NCI-H146 (cell line): ENCODE data around the gene TMEM163.
"Not testable (repeated sequence)": the region's sequence is repeated elsewhere in the genome, so short reads cannot be mapped to it uniquely, and the experiment has no call there.

ENCODE experiments used
- DNase-seq: peaks from one replicate; lab custom pipeline; 2025; lab: John Stamatoyannopoulos, UW

The TMEM163 gene

GRCh38 chr2:134536296-134536695 is 182.5 kb downstream of the TMEM163 start:
- DNase-seq = peak; percentile 67

GRCh38 chr2:134532537-134532936 is 186.3 kb downstream of the TMEM163 start:
- DNase-seq = peak; percentile 32

- DNase-seq = no peak
Observed at GRCh38 chr2:134527381-134527780, 191.4 kb downstream of the TMEM163 start.

- DNase-seq = peak; percentile 85
Observed at GRCh38 chr2:134522496-134523455, 196.0 kb downstream of the TMEM163 start.

- DNase-seq = no peak
Observed at GRCh38 chr2:134518101-134518500, 200.7 kb downstream of the TMEM163 start.

DNA sequence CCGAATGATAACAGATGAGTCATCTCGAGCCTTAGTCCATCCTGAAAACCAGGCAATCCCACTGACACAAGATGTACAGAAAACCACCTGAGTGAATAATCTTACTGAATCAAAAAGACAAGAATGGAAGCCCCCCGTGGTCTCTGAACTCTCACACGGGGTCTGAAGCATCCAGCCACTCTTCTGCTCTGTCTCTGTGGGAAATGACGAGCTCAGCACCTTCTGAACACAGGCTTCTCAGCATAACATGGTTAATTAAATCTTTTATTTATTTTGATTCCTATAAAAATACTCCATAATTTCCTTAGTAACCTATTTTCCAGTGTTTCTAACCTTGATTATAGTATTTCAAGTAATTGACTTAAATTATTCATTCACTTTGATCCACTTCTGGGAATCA is 203.7 kb downstream of the TMEM163 start:
- DNase-seq = no peak

- DNase-seq = no peak
Observed at GRCh38 chr2:134513465-134513804, 205.4 kb downstream of the TMEM163 start.

DNA sequence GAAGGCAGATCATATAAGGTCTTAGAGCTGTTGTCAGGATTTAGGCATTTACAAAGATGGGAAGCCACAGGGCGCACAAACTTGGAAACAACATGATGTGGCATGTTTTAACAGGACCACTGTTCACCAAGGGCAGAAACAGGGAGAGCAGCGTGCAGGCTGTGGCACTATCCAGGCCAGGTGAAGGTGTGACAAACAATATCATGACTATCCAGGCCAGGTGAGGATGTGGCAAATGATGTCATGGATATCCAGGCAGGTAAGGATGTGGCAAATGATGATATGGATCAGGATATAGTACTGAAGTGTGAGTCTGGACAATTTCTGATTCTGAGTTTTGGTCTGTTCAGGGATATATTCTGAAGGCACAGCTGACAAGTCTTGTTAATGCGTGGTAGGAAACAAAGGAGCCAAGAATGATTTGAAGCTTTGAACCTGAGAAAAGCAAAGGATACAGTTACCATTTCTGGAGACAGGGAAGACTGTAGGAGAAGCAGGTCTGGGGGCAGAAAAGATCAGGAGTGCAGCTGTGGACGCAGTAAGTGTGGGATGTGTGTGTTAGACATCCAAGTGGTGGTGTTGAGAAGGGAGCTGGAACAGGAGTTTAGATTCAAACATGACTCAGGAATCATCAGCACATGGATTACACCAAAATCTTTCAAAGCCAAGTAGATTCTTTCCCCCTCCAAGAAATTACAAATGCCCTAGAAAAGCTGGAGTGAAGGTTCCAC is 205.9 kb downstream of the TMEM163 start:
- no peak for DNase-seq

DNA sequence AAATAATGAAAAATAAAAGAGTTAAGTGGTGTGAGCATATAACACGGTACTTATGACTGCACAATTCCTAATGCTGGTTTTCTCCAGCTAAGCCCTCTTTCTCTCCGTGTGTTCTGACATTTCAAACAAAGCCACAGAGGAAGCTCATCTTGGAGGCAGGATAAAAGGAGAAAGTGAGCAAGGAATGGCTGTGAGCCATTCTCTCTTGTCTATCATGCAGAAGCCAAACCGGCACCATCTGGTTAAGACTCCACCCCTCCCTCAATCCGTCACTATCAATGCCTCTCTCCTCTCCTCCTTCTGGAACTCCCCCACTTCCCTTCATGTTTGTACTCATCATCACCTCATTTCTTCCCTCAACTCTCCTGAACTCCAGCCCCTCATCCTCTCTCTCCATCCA is 210.4 kb downstream of the TMEM163 start:
- DNase-seq = peak; percentile 84

DNA sequence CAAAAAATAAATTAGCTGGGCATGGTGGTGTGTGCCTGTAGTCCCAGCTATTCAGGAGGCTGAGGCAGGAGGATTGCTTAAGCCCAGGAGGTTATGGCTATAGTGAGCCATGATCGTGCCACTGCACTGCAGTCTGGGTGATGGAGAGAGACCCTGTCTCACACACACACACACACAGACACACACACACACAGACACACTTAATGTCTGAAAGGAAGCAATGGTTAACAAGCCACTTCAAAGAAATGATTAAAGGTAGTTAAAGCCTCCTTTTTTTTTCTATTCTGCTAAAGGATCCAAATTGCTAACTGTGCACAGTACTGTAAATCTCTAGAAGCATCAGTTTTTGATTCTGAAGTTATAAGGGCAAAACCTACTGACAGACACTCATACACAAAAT is 211.1 kb downstream of the TMEM163 start:
- DNase-seq = no peak

- DNase-seq = not testable (repeated sequence)
Observed at GRCh38 chr2:134507159-134507558, 211.6 kb downstream of the TMEM163 start.

DNA sequence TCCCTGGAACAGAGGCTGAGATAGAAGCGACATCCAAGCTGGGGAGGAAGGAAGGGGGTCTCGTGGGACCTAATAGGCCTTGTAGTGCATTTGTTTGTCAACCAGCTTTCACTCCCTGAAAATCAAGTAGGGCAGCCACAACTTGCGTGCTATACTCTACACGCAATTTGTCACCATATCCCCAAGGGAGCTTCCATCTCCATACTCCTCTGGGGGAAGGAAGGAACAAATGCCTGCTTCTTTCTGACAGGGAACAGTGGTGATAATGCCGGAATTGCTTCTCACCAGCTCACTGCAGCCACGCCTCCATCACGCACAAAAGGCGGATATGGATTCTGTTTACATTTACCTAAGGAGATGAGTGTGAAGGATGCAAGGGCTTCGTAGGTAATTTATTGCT is 213.4 kb downstream of the TMEM163 start:
- DNase-seq = no peak

DNA sequence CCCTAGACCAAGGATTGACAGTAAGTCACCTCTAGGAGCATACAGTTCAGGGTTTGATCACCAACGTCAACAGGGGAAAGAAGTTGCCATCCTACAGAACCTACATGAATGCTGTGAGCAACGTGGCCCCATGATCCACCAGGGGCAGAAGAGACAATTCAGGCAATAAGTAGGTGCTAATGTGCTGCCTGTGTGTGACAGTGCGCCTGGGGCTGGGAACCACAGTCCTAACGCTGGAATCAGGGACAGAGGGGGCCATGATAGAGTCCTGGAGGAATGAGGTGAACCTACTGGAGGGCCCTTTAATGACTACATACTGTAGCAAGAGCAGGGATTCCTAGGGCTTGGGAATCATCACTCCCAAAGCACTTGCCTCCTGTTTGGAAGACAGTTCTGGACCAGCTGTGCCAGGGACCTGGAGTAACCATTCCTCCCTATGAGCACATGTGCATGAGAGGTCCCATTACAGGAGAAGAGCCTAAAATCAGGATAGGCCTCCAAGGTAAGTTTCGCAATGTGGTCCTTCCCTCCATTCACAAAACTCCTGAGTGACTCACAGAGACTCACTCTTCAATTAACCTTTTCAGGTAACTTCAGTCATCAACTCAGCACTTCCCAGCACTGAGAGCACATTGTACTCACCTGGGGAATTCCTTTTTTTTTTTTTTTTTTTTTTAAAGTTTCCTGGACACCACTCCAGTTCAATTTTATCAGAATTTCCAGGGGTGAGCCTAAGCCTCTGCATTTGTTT is 214.0 kb downstream of the TMEM163 start:
- DNase-seq = no peak

DNA sequence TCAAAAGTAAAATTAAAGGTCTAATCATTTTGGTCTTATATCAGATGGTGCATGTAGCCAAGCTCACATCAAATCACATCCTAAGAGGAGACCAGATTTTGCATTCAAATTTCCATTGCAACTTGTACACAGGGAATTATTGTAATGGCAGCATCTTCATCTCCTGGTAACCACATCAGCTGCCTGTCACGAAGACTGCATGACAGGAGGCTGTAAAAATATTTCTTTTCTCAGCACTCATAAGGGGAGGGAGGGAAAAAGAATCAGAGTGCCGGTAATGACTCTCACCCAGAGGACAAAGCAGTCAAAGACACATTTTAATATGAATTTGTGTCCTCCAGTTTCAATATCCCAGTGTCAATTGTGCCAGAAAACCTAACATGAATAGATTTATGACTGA is 216.7 kb downstream of the TMEM163 start:
- no peak for DNase-seq

GRCh38 chr2:134501476-134502091 is 217.2 kb downstream of the TMEM163 start:
- no peak for DNase-seq

DNA sequence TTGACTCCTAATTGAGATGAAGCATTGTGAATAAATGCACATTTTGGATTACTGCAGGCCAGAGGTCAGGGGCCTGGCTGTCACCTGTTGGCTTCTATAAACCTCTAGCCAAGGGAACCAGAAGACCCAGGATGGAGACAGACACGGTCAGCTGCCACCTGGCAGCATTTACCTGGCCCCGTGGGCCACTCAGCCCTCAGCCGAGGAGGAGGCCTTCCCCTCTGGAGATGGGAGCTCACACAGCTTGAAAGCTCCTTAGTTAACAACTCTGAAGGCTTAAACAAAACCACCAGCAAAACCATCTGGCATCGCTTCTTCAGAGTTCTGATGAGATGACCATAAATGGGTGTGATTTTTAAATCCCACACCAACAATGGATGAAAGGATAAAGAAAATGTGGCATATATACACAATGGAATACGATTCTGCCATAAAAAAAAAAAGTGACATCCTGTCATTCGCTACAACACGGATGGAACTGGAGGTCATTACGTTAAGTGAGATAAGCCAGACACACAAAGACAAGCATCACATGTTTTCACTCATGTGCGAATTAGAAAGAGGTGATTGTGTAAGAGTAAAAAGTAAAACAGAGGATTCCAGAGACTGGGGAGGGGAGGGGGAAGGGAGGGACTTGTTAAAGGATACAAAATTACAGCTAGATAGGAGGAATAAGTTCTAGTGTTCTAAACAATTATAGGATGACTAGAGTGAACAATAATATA is 218.4 kb downstream of the TMEM163 start:
- peak; percentile 18 for DNase-seq

DNA sequence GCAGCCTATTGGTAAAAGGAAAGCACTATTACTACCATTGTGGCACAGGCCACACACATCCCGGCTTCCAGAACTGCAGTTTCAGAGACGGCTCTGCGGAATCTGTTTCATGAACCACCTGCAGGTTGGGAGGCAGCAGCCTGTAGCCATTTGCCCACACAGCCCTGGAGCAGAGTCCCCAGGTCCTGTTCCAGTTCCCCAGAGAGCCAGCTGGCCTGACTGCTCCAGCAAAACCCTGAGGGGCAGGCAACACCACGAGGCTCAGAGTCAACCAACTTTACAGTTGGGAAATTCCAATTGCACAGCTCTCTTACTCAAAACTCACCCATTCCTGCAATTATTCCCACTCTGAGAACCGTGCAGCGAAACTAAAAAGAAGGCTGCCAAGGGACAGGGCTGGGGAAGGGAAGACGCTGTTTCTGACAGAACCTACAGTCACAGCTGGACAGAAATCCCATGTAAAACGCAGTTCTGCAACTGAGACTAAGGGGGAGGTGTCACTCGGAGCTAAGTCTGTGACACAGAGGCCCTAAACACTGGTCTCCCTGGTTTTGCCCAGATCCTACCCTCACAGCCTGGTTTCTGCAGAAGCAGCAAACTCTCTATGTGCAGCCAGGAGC is 219.4 kb downstream of the TMEM163 start:
- no peak for DNase-seq

- no peak for DNase-seq
Observed at GRCh38 chr2:134498654-134499053, 220.1 kb downstream of the TMEM163 start.

DNA sequence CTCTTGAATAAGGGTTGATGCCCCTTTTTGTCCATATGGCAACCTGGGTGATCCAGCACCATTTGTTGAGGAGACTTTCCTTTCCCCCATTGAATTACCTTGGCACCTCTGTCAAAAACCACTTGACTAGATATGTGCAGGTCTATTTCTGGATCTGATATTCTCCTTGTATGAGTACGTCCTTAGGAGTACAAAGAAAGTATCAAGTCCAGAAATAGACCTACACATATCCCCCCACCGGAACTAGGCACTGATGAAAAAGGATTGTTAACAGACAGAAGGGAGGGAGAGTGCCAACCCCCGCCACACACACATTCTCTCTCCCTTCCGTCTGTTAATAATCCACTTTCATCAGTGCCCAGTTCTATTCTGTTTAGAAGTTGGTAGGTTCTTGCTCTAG is 225.0 kb downstream of the TMEM163 start:
- no peak for DNase-seq

GRCh38 chr2:134491771-134492441 is 226.9 kb downstream of the TMEM163 start:
- DNase-seq = peak; percentile 92
